Skeletal muscle satellite cell (primary cell): ENCODE measurements around the gene TAF9.
"Not testable (repeated sequence)": the region's sequence is repeated elsewhere in the genome, so short reads cannot be mapped to it uniquely, and the experiment has no call there.

ENCODE experiments used
- H3K27me3 ChIP-seq: 2 replicates; pipeline ENCODE4 v1.7.0; 2013; ENCODE audit warnings: low read length; ENCODE audit not compliant: control insufficient read depth, insufficient read depth
- H3K36me3 ChIP-seq: 2 replicates; pipeline ENCODE4 v1.7.0; 2013; ENCODE audit warnings: mild to moderate bottlenecking, control low read depth, low read length; ENCODE audit not compliant: insufficient read depth
- H3K4me1 ChIP-seq: 2 replicates; pipeline ENCODE4 v1.7.0; 2013; ENCODE audit warnings: low read length; ENCODE audit not compliant: control insufficient read depth, insufficient read depth
- H3K4me2 ChIP-seq: 2 replicates; pipeline ENCODE4 v1.7.0; 2013; ENCODE audit warnings: mild to moderate bottlenecking, low read length
- H3K4me3 ChIP-seq: 2 replicates; pipeline ENCODE4 v1.7.0; 2013; ENCODE audit warnings: low read length
- H3K9ac ChIP-seq: 2 replicates; pipeline ENCODE4 v1.7.0; 2013; ENCODE audit warnings: mild to moderate bottlenecking, low read depth, low read length, moderate library complexity
- H3K9me3 ChIP-seq: replicated peaks from 2 replicates; pipeline ENCODE4 v1.7.0; 2013; ENCODE audit warnings: mild to moderate bottlenecking, control low read depth, low read length

TAF9 gene

DNA sequence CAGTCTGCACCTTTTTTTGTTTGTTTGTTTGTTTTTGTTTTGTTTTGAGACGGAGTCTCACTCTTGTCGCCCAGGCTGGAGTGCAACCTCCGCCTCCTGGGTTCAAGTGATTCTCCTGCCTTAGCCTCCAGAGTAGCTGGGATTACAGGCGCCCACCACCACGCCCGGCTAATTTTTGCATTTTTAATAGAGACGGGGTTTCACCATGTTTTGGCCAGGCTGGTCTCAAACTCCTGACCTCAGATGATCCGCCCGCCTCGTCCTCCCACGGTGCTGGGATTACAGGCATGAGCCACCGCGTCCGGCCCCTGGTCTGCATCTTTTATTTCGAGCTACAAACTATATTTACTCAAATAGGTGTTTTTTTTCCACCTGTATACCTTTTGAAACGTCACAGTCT, 1.0 kb upstream of the TAF9 start:
- Histone ChIP-seq H3K4me2 (peak overlapping the region; percentile 83), H3K36me3 (peaks cover 24% of the 10 kb centered on the region), H3K9ac (peak overlapping the region; percentile 93), H3K4me1 (peaks cover 18% of the 10 kb centered on the region), H3K4me3 (peak overlapping the region; percentile 79)
- not testable (repeated sequence) for H3K27me3 ChIP-seq, H3K9me3 ChIP-seq

DNA sequence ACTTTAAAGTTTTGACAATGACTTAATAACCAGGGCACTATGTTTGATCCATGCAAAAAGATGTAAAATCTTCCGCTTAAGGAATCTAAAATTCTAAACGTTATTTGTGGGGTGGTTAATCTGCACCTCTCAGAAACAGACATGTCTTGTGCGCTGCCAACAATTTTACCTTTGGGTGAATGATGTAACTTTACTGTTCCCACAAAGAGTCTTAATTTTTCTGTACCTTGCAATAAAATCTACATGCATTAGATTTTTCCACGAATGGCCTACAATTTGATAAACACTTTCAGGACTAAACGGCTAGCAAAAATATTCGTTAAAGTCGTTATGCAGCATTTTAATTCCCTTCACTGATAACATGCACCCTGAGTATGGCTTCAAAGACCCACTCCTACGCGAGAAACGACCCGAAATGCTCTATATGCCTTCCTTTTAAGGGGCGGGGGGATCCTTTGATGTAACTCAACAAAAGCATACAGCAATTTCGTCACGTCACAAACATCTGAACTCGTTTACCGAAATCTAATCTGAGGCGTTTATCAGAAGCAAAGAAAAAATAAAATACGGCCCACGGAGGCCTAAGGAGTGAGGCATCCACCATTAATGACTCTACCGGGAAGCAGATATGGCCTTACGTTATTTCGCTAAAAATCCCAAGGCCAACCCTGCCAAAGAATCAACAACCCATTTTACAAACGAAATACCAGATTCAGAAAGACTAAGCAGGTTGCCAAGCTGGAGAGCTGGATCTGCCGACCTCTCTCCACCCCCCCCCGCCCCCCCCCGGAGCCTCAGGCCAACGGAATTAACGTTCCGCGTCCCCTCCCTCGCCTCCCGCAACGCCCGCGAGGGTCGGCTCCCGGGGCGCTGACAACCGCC, 621 bp downstream of the TAF9 start:
- Histone ChIP-seq H3K4me1 (peaks cover 18% of the 10 kb centered on the region), H3K27me3 (no peaks in the 10 kb centered on the region), H3K36me3 (peaks cover 26% of the 10 kb centered on the region), H3K9ac (peak overlapping the region; percentile 93), H3K9me3 (no peaks in the 10 kb centered on the region), H3K4me3 (peak overlapping the region; percentile 79), H3K4me2 (peak overlapping the region; percentile 83)

- Histone ChIP-seq H3K9me3 (no peaks in the 10 kb centered on the region), H3K9ac (peak overlapping the region; percentile 93), H3K4me1 (peaks cover 18% of the 10 kb centered on the region), H3K27me3 (no peaks in the 10 kb centered on the region), H3K4me2 (peak overlapping the region; percentile 83), H3K4me3 (peak overlapping the region; percentile 79), H3K36me3 (peaks cover 25% of the 10 kb centered on the region)
Measured at GRCh38 chr5:69367697-69368279, 1.5 kb downstream of the TAF9 start.

DNA sequence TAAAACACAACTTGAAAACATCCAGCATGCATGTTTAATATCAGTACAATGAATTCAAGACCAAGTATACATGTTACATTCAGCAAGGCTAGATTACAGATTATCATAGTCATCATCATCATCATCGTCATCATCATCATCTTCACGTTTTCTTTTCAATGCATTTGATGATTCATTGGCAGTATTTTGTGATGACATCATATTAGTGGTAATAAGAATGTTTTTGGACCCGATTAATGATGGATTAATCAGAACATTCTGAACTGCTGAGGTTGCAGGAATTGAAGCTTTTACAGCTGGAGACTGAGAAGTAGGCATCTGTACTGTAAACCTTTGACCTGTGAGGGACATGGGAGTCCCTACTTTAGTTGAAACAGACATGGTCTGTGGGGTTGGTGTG, 4.5 kb downstream of the TAF9 start:
- Histone ChIP-seq H3K9me3 (no peaks in the 10 kb centered on the region), H3K4me2 (no peak overlapping the region), H3K27me3 (no peaks in the 10 kb centered on the region), H3K4me3 (no peak overlapping the region), H3K36me3 (peaks cover 25% of the 10 kb centered on the region), H3K4me1 (peaks cover 5% of the 10 kb centered on the region), H3K9ac (no peak overlapping the region)

DNA sequence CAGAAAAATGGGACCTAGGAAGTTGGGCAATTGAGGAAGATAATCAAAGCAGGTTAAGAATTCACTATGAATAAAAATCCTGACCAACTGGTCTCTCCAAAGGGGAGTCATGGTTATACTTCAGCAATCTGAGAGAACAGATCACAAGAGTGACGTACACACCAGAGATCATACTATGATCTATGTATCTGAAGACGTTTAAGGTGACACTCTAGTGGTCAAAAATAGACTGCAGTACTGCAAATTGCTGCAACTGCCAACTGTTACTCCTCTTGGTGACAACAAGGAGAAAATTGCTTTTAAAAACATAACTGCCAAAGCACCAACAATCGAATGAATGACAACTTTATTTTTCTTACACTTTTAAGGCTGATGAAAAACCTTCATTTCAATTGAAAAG, 4.9 kb downstream of the TAF9 start:
- H3K4me3 ChIP-seq = no peak overlapping the region
- peaks cover 5% of the 10 kb centered on the region for H3K4me1 ChIP-seq
- H3K9ac ChIP-seq = no peak overlapping the region
- no peak overlapping the region for H3K4me2 ChIP-seq
- H3K9me3 ChIP-seq = no peaks in the 10 kb centered on the region
- no peaks in the 10 kb centered on the region for H3K27me3 ChIP-seq
- H3K36me3 ChIP-seq = peaks cover 28% of the 10 kb centered on the region

- no peak overlapping the region for H3K4me3 ChIP-seq
- no peaks in the 10 kb centered on the region for H3K4me1 ChIP-seq
- no peak overlapping the region for H3K4me2 ChIP-seq
- H3K9me3 ChIP-seq = no peaks in the 10 kb centered on the region
- H3K9ac ChIP-seq = no peak overlapping the region
- no peaks in the 10 kb centered on the region for H3K27me3 ChIP-seq
- peaks cover 19% of the 10 kb centered on the region for H3K36me3 ChIP-seq
Measured at GRCh38 chr5:69360442-69360841, 8.9 kb downstream of the TAF9 start.

DNA sequence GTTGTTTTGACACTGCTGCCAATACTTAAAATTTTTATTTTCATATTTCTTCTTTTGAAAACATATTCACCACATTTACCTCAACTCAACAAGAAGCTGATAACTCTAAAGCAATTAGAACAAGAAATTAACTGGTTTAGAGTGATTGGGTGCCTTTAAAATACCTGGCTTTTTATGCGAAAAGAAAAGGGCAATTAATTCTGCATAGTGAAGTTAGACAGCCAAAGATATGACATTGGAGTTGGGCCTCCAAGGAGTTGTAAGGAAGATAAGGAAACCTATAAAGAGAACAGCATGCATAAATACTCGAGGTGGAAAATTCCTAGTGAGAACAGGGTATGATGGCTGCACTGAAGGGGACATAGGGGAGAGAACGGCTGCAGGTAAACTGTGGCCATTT, 9.6 kb downstream of the TAF9 start:
- Histone ChIP-seq H3K9me3 (no peaks in the 10 kb centered on the region), H3K36me3 (peaks cover 17% of the 10 kb centered on the region), H3K4me1 (no peaks in the 10 kb centered on the region), H3K27me3 (no peaks in the 10 kb centered on the region), H3K4me2 (no peak overlapping the region), H3K9ac (no peak overlapping the region), H3K4me3 (no peak overlapping the region)

GRCh38 chr5:69350664-69351063, 18.7 kb downstream of the TAF9 start:
- Histone ChIP-seq H3K9ac (no peak overlapping the region), H3K27me3 (no peaks in the 10 kb centered on the region), H3K4me2 (no peak overlapping the region), H3K4me1 (no peaks in the 10 kb centered on the region), H3K9me3 (no peaks in the 10 kb centered on the region), H3K4me3 (no peak overlapping the region), H3K36me3 (peaks cover 39% of the 10 kb centered on the region)

DNA sequence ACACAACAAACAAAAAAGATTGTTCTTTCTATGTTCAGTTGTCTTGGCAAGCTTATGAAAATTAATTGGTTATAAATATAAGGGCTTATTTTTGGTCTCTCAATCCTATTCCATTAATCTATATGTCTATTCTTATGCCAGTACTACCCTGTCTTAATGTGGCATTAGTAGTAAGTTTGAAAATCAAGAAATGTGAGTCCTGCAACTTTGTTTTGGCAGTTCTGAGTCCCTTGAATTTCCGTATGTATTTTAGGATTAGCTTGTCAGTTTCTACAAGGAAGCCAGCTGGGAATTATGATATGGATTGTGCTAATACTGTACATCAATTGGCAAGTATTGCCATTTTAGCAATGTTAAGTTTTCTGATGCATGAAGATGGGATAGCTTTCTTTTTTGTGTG, 26.2 kb downstream of the TAF9 start:
- Histone ChIP-seq H3K27me3 (no peaks in the 10 kb centered on the region), H3K4me2 (no peak overlapping the region), H3K9ac (no peak overlapping the region), H3K4me1 (no peaks in the 10 kb centered on the region), H3K36me3 (no peaks in the 10 kb centered on the region), H3K4me3 (no peak overlapping the region), H3K9me3 (no peaks in the 10 kb centered on the region)

GRCh38 chr5:69341520-69342161, 27.7 kb downstream of the TAF9 start:
- no peaks in the 10 kb centered on the region for H3K4me1 ChIP-seq
- no peak overlapping the region for H3K4me3 ChIP-seq
- no peak overlapping the region for H3K4me2 ChIP-seq
- H3K27me3 ChIP-seq = no peaks in the 10 kb centered on the region
- H3K36me3 ChIP-seq = no peaks in the 10 kb centered on the region
- no peaks in the 10 kb centered on the region for H3K9me3 ChIP-seq
- no peak overlapping the region for H3K9ac ChIP-seq

DNA sequence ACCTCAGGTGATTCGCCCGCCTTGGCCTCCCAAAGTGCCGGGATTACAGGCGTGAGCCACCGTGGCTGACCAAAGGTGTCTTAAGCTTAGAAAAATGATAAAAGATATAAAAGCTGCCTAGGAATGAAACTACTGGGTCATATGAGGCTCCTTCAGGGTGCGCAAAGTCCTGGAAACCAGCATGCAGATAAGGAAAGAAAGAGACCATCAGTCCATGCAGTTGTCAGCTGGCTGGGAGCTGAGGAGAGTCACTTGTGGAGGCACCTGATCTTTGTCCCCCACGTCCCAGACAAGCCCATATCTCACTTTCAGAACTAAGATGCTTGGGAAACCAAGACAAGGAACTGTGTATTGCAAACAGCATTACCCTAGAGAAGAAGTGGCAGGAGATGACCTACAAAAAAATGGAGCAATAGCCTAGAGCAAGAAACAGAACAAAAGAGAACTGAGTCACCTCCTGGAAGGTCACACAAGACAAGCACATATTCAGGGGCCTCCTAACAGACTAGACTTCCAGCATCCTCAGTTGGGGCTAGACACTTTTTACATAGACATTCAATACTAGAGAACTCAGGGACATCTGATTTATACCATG, 33.9 kb downstream of the TAF9 start:
- no peak overlapping the region for H3K4me2 ChIP-seq
- H3K4me3 ChIP-seq = no peak overlapping the region
- no peak overlapping the region for H3K9ac ChIP-seq
- peaks cover 5% of the 10 kb centered on the region for H3K4me1 ChIP-seq
- H3K27me3 ChIP-seq = no peaks in the 10 kb centered on the region
- no peaks in the 10 kb centered on the region for H3K36me3 ChIP-seq
- H3K9me3 ChIP-seq = no peaks in the 10 kb centered on the region
